ENCODE data around the gene TNRC6B.
"Not testable (repeated sequence)": the region's sequence is repeated elsewhere in the genome, so short reads cannot be mapped to it uniquely, and the experiment has no call there.

The TNRC6B gene, protein sequence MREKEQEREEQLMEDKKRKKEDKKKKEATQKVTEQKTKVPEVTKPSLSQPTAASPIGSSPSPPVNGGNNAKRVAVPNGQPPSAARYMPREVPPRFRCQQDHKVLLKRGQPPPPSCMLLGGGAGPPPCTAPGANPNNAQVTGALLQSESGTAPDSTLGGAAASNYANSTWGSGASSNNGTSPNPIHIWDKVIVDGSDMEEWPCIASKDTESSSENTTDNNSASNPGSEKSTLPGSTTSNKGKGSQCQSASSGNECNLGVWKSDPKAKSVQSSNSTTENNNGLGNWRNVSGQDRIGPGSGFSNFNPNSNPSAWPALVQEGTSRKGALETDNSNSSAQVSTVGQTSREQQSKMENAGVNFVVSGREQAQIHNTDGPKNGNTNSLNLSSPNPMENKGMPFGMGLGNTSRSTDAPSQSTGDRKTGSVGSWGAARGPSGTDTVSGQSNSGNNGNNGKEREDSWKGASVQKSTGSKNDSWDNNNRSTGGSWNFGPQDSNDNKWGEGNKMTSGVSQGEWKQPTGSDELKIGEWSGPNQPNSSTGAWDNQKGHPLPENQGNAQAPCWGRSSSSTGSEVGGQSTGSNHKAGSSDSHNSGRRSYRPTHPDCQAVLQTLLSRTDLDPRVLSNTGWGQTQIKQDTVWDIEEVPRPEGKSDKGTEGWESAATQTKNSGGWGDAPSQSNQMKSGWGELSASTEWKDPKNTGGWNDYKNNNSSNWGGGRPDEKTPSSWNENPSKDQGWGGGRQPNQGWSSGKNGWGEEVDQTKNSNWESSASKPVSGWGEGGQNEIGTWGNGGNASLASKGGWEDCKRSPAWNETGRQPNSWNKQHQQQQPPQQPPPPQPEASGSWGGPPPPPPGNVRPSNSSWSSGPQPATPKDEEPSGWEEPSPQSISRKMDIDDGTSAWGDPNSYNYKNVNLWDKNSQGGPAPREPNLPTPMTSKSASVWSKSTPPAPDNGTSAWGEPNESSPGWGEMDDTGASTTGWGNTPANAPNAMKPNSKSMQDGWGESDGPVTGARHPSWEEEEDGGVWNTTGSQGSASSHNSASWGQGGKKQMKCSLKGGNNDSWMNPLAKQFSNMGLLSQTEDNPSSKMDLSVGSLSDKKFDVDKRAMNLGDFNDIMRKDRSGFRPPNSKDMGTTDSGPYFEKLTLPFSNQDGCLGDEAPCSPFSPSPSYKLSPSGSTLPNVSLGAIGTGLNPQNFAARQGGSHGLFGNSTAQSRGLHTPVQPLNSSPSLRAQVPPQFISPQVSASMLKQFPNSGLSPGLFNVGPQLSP (N-terminal part only)

DNA sequence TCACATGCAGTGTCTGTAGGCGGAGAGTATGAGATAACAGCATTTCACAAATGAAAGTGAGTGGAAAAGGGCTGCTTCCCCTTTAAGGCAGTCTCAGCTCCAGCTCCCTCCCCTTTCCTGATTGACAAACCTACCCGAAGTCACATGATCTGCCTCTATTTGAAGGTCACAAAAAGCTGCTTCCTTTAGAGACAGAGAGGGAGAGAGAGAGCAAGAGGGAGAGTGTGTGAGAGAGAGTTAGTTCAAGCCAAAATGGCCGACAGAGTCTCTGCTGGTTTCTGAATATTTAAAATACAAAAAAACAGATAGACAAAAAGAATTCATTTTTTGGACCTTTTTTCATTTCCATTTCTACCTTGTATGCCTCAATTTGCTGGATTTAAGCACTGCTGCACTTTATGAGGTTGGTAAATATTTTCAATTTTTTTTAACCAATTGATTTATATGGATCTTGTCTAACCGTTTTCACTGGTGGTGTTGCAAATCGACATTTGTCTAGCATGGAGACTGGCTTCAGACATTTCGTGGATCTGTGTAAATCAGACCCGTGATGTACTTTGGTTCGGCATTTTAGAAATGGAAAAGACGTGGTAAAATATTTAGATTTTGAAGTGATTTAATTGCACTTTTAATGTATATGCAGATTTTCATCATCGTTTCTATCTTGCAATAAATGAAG lies at the start of gene TNRC6B:
TSS of gene TNRC6B (plus strand) at position 188 of the 679 bp plus-strand sequence. CDS start at position 399, 211 bp downstream.
- DNase-seq (ENCODE audit: low spot score), result peak; percentile 97

- no peak for DNase-seq (ENCODE audit: low spot score)
These were observed 48.7 kb upstream of the TNRC6B start for GRCh38 chr22:40128989-40129388.

DNA sequence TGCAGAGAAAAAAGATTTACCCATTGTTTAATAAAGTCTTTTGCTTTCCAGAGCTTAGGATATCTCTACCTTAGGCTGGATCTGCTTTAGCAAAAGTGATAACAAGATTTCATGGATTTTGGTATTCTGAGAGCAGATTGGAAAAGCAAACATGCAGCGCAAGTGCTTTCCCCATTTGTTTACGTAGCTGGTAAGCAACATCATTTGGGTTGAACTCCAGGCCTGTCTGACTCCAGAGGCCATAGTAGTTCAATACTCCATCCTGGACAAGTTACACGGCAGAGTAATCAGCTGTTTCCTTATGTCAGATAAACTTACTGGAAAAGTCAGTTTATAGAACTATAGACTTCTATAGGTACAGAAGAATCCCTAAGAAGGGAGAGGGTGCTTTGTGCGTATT lies 40.6 kb upstream of the TNRC6B start:
- DNase-seq (ENCODE audit: low spot score), result no peak

- DNase-seq (ENCODE audit: low spot score), result no peak
These were observed 38.9 kb upstream of the TNRC6B start for GRCh38 chr22:40138866-40139265.

DNA sequence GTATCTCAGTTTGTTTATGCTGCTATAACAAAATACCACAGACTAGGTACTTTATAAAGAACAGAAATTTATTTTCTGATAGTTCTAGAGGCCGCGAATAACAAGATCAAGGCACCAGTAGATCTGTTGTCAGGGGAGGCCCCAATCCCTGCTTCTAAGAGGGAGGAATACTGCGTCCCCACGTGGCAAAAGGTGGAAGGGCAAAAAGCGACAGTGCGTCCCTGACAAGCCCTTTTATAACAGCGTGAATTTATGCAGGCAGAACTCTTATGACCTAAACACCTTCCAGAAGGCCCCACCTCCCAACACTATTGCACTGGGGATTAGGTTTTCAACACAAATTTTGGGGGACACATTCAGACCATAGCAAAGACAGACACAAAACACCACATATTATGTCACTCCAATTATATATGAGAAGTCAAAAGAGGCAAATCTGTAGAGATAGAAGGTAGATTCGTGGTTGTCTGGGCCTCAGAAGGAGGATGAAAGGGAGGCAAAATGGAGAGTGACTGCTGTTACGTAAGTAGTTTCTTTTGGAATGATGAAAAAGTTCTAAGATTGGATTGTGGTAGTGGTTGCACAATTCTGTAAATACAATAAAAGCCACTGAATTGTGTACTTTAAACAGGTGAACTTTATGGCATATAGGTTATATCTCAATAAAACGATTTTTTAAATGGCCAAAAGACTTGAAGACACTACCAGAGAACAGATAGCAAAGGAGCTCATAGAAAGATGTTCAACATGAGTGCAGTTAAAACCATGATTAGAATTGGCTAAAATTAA lies 30.1 kb upstream of the TNRC6B start:
- no peak for DNase-seq (ENCODE audit: low spot score)

GRCh38 chr22:40153192-40153591 lies 24.5 kb upstream of the TNRC6B start:
- no peak for DNase-seq (ENCODE audit: low spot score)

DNA sequence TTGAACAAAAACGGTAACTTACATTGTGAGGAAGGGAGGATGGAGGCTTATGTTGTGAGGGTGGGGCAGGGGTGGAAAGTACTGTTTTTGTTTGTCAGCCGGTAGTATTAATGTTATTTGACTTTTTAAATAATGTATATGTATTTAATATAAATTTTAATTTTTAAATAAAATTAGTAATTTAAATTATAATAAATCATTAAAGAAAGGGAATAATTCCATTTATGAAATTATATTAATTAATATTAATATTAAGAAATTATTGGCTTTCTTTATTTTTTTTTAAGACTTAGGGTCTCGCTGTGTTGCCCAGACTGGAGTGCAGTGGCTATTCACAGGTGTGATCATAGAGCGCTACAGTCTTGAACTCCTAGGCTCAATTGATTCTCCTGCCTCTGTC lies 24.0 kb upstream of the TNRC6B start:
- DNase-seq (ENCODE audit: low spot score), result no peak

GRCh38 chr22:40156001-40156516 lies 21.7 kb upstream of the TNRC6B start:
- DNase-seq (ENCODE audit: low spot score), result peak; percentile 44

- not testable (repeated sequence) for DNase-seq (ENCODE audit: low spot score)
These were observed 21.0 kb upstream of the TNRC6B start for GRCh38 chr22:40156682-40157081.

- DNase-seq (ENCODE audit: low spot score), result no peak
These were observed 20.3 kb upstream of the TNRC6B start for GRCh38 chr22:40157330-40157945.

DNA sequence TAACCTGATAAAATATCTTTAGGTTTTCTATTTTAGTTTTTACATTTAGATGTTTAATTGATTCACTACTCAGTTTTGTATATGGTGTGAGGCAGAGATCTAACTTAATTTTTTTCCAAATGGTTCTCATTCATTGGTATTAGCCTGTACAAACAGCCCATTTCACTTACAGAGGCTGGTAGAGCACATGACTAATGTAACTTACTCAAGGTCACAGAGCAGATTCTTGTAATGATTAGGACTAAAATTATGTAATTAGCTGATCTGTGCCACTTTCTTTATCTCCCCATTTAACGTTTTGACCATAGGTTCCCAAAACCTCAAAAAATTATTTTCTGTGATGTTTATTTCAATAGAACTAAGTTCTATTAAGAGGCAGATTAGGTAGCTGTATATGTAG lies 16.5 kb upstream of the TNRC6B start:
- no peak for DNase-seq (ENCODE audit: low spot score)

GRCh38 chr22:40165537-40165936 lies 12.2 kb upstream of the TNRC6B start:
- not testable (repeated sequence) for DNase-seq (ENCODE audit: low spot score)

DNA sequence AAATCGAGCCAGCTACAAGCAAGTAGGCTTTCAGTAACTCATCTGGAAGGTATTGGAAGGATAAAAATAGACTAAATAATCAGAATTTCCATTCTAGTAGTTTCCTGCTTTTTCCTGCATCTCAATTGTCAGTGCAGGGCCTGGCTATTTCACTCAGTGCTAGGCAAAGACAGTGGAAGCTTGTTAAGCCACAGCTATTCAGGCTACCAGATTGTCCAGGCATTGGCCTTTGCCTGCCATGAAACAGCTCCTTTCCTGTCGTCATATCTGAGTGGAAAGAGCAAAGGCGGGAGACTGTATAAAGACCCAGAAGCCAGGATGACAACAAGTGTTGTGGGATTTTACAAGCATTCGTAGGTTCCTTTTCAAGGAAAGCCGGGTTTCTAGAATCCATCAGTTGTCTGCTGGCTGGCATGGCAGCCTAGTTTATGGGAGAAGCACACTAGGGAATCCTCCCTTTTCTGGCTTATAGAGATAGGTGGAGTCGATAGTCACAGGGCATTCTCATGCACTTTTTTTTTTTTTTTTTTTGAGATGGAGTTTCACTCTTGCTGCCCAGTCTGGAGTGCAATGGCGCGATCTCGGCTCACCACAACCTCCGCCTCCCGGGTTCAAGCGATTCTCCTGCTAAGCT lies 2.0 kb upstream of the TNRC6B start:
- DNase-seq (ENCODE audit: low spot score), result peak; percentile 37

DNA sequence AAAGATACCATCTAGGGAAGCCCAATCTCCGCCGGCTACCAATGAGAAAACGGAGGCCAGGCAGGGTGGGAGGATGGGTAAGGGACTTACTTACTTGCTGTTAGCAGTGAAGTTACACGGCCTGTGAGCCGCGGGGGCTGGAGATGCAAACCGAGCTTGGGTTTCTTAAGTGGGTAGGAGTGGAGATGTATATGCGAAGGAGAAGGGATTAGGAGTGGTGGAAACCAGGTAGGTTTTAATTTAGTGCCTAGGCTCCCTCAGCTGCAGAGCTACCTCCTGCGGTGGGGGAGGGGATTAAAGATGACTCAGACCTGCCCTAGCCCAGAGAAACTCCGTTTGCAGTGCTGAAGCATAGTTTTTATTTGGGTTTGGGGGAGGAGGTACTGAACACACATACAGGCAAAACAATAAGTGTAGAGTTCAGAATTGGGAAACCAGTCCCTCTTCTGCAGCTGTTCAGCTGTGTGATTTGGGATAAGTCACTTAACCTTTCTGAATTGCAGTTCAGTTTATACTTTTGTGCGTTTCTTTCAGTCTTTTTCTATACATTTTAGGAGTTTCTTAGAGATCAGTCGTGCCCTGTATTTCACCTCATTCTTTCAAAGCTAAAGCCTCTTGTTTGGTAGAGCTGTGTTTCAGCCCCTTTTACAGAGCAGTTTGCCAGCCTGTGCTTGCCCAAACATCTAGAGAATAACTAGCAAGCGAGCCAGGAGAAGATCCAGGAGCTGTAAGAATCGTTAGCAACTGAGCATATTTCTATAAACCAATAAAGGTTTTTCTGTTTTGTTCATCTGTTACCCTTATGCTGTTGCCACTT lies 596 bp upstream of the TNRC6B start:
- peak; percentile 84 for DNase-seq (ENCODE audit: low spot score)

- DNase-seq (ENCODE audit: low spot score), result peak; percentile 69
These were observed 988 bp downstream of the TNRC6B start for GRCh38 chr22:40178417-40179409.

GRCh38 chr22:40179526-40179925 lies 1.8 kb downstream of the TNRC6B start:
- DNase-seq (ENCODE audit: low spot score), result peak; percentile 41

DNA sequence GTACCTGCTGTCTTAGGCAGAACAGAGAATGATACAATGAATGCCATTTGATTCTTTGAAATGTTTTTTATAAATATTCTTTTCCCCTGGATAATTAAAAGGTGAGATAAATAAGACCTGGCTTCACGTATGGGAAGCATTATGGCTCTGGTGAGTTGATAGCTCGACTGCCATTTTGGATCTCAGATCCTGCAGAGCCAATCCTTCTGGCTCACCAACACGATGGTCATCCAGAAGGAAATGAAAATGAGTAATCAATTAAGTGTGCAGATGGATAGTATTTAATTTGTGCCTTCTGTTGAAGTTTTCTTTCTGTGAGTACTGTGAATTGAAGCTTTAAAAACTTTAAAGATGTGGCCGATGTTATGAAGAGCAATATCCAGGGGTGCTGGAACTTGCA lies 2.7 kb downstream of the TNRC6B start:
- DNase-seq (ENCODE audit: low spot score), result no peak
